HEK293 (cell line): ENCODE data around the gene KLK13.

ENCODE experiments used
- CTCF ChIP-seq: fragments of 450-650 bp; formaldehyde crosslinking; IDR thresholded peaks from 2 replicates; pipeline ENCODE4 v1.5.1; 2016; ENCODE audit warnings: missing biosample characterization, missing genetic modification characterization
- ZNF394 ChIP-seq: fragments of 450-650 bp; formaldehyde crosslinking; IDR thresholded peaks from 2 replicates; pipeline ENCODE4 v1.5.1; 2016; ENCODE audit warnings: missing biosample characterization, missing genetic modification characterization, mild to moderate bottlenecking, moderate library complexity, borderline replicate concordance
- ZNF423 ChIP-seq: fragments of 450-650 bp; formaldehyde crosslinking; IDR thresholded peaks from 2 replicates; pipeline ENCODE4 v1.5.1; 2016; ENCODE audit warnings: missing biosample characterization, missing genetic modification characterization
- ZNF426 ChIP-seq: fragments of 450-650 bp; formaldehyde crosslinking; IDR thresholded peaks from 2 replicates; pipeline ENCODE4 v1.5.1; 2017; ENCODE audit warnings: missing biosample characterization, missing genetic modification characterization, mild to moderate bottlenecking, inconsistent platforms, moderate library complexity
- TF ChIP-seq, protein P1 (sequence below): fragments of 450-650 bp; formaldehyde crosslinking; IDR thresholded peaks from 2 replicates; pipeline ENCODE4 v1.5.1; 2016; ENCODE audit warnings: missing biosample characterization, missing genetic modification characterization, borderline replicate concordance

DNA sequence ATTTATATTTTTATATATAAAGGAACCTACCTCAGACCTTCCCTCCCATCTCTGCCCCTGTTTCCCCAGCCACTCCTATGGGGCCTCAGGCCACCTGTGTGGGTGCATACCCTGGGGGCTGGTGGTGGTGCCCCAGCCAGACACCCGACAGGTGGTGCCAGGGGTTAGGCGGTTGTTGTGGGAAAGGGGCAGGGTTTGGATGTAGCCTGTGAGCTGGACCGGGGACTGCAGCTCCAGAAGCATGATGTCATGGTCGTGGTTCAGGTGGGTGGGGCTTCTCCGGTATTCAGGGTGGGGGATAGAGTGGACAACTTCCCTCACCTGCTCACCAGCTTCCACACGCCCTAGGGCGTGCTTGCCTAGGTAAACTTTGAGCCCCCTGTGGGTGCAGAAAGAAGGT is 5.2 kb downstream of the KLK13 start:
- TF ChIP-seq CTCF (tag by site-specific recombination) (no peak), ZNF423 (tag by site-specific recombination) (no peak), ZNF426 (tag by site-specific recombination) (no peak), ZNF394 (tag by site-specific recombination) (no peak)
- TF ChIP-seq, protein P1, sequence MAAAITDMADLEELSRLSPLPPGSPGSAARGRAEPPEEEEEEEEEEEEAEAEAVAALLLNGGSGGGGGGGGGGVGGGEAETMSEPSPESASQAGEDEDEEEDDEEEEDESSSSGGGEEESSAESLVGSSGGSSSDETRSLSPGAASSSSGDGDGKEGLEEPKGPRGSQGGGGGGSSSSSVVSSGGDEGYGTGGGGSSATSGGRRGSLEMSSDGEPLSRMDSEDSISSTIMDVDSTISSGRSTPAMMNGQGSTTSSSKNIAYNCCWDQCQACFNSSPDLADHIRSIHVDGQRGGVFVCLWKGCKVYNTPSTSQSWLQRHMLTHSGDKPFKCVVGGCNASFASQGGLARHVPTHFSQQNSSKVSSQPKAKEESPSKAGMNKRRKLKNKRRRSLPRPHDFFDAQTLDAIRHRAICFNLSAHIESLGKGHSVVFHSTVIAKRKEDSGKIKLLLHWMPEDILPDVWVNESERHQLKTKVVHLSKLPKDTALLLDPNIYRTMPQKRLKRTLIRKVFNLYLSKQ (tag by site-specific recombination) = no peak
